GM04503 (cell line): ENCODE data around the gene FOXL2NB.

Source experiments
- DNase-seq: peaks from one replicate; pipeline ENCODE4 v3.0.0-alpha.2; 2012; ENCODE audit warnings: low read depth

Gene FOXL2NB

GRCh38 chr3:138945709-138946662, 1.0 kb upstream of the FOXL2NB start:
- DNase-seq, result no peak

GRCh38 chr3:138947495-138948121, 591 bp downstream of the FOXL2NB start:
- no peak for DNase-seq

- no peak for DNase-seq
These were observed 1.5 kb downstream of the FOXL2NB start for GRCh38 chr3:138948371-138949001.

GRCh38 chr3:138949002-138949418, 2.0 kb downstream of the FOXL2NB start:
- DNase-seq, result no peak

GRCh38 chr3:138949445-138950005, 2.5 kb downstream of the FOXL2NB start:
- DNase-seq, result no peak

GRCh38 chr3:138950006-138950644, 3.1 kb downstream of the FOXL2NB start:
- no peak for DNase-seq

GRCh38 chr3:138950701-138951100, 3.7 kb downstream of the FOXL2NB start:
- no peak for DNase-seq

- DNase-seq, result no peak
These were observed 13.4 kb downstream of the FOXL2NB start for GRCh38 chr3:138960417-138960852.

GRCh38 chr3:138962854-138963560, 16.0 kb downstream of the FOXL2NB start:
- no peak for DNase-seq

GRCh38 chr3:138964264-138964663, 17.2 kb downstream of the FOXL2NB start:
- no peak for DNase-seq

- no peak for DNase-seq
These were observed 17.9 kb downstream of the FOXL2NB start for GRCh38 chr3:138964923-138965322.

- no peak for DNase-seq
These were observed 24.8 kb downstream of the FOXL2NB start for GRCh38 chr3:138971766-138972320.

GRCh38 chr3:138972941-138973340, 25.9 kb downstream of the FOXL2NB start:
- no peak for DNase-seq

- DNase-seq, result no peak
These were observed 27.4 kb downstream of the FOXL2NB start for GRCh38 chr3:138974462-138974861.

GRCh38 chr3:138975351-138975750, 28.3 kb downstream of the FOXL2NB start:
- no peak for DNase-seq

- no peak for DNase-seq
These were observed 29.0 kb downstream of the FOXL2NB start for GRCh38 chr3:138976047-138976446.

- DNase-seq, result no peak
These were observed 37.8 kb downstream of the FOXL2NB start for GRCh38 chr3:138984816-138985215.

- no peak for DNase-seq
These were observed 38.9 kb downstream of the FOXL2NB start for GRCh38 chr3:138985932-138986331.

- no peak for DNase-seq
These were observed 40.2 kb downstream of the FOXL2NB start for GRCh38 chr3:138987181-138987580.

GRCh38 chr3:138995706-138996105, 48.7 kb downstream of the FOXL2NB start:
- no peak for DNase-seq
